Measurements from ENCODE around the gene PLEKHG5. TPM values are rescaled to one million over a fixed set of nuclear protein-coding genes. Genes with fewer than 3 reads are reported as not detected.

The PLEKHG5 gene
- polyA plus RNA-seq, 2 of the 4 experiments (the other 2 are of a cell fraction): 0.84 to 3.1 TPM

- ChIA-PET POLR2A (no interaction called here), CTCF (interaction anchor here (1.1 to 8.8 kb wide), 2 partner anchors 7 to 10 kb away, joined by 3 to 54 read pairs; partner anchors contain the start of gene PLEKHG5)
- ATAC-seq (peak; percentile 44 to 71), DNase-seq (ENCODE audit: low read depth in 1 of 2, low spot score in 1 of 2) (peak in 1 of 2 experiments; percentile 37), FAIRE-seq (no peak)
- H3K4me3 ChIP-seq: peak overlapping the region; percentile 66
- H3K4me2 ChIP-seq: peak overlapping the region; percentile 98
- TF ChIP-seq MAX (IDR thresholded peaks at IDR 0.05) (peak; percentile 14; the same call in 1 of the 2 replicates), RAD21 (conservative IDR thresholded peaks at IDR 0.05 in 1 of 2, IDR thresholded peaks at IDR 0.05 in 1 of 2) (no peak), JUNB (IDR thresholded peaks at IDR 0.05) (no peak), EP300 (IDR thresholded peaks at IDR 0.05) (no peak), POLR2A (IDR thresholded peaks at IDR 0.05; ENCODE audit: low read length) (peak; percentile 18; the same call in 1 of the 2 replicates), ELK1 (IDR thresholded peaks at IDR 0.05; ENCODE audit: low read depth, low read length) (no peak)
- H3K9me3 ChIP-seq: no peaks in the 10 kb centered on the region
- H3K4me1 ChIP-seq: peaks cover 11% of the 10 kb centered on the region
- H3K27ac ChIP-seq: peak overlapping the region; percentile 74 to 90
- no CpG with 5 or more reads among the region's 74 CpGs for WGBS (ENCODE audit: missing lambda C conversion rate)
These were observed 5.9 kb upstream of the PLEKHG5 start for GRCh38 chr1:6497215-6497866.

GRCh38 chr1:6496890-6497214 is 5.4 kb upstream of the PLEKHG5 start:
- ChIA-PET CTCF (no interaction called here), POLR2A (no interaction called here)
- FAIRE-seq (no peak), ATAC-seq (no peak), DNase-seq (ENCODE audit: low read depth in 1 of 2, low spot score in 1 of 2) (no peak)
- no peaks in the 10 kb centered on the region for H3K9me3 ChIP-seq
- peak overlapping the region; percentile 98 for H3K4me2 ChIP-seq
- WGBS (ENCODE audit: missing lambda C conversion rate): no CpG with 5 or more reads among the region's 21 CpGs
- no peak for TF ChIP-seq TFCP2L1 (CRISPR knock-in tag; IDR thresholded peaks at IDR 0.05)
- TF ChIP-seq RCOR1 (IDR thresholded peaks at IDR 0.05; ENCODE audit: low read depth, low read length): no peak
- TF ChIP-seq EP300 (IDR thresholded peaks at IDR 0.05): no peak
- TF ChIP-seq HDAC2 (IDR thresholded peaks at IDR 0.05): no peak
- TF ChIP-seq SMC3 (IDR thresholded peaks at IDR 0.05): no peak
- no peak for TF ChIP-seq RAD21 (conservative IDR thresholded peaks at IDR 0.05 in 1 of 2, IDR thresholded peaks at IDR 0.05 in 1 of 2)
- TF ChIP-seq RNF2 (IDR thresholded peaks at IDR 0.05; ENCODE audit: borderline replicate concordance, low read depth): no peak
- no peak for TF ChIP-seq RFX5 (IDR thresholded peaks at IDR 0.05)
- no peak for TF ChIP-seq CTCF (IDR thresholded peaks at IDR 0.05)
- TF ChIP-seq ELK1 (IDR thresholded peaks at IDR 0.05; ENCODE audit: low read depth, low read length): no peak
- TF ChIP-seq ZC3H11A (IDR thresholded peaks at IDR 0.05): no peak
- no peak for TF ChIP-seq HEYL (CRISPR knock-in tag; IDR thresholded peaks at IDR 0.05)
- no peak for TF ChIP-seq PBX3 (IDR thresholded peaks at IDR 0.05)
- TF ChIP-seq ESRRA (IDR thresholded peaks at IDR 0.05; ENCODE audit: borderline replicate concordance, low read length): no peak
- TF ChIP-seq HMGXB4 (CRISPR knock-in tag; IDR thresholded peaks at IDR 0.05; ENCODE audit: borderline replicate concordance): no peak
- TF ChIP-seq TP53 (CRISPR knock-in tag; IDR thresholded peaks at IDR 0.05): no peak
- no peak for TF ChIP-seq MAFK (IDR thresholded peaks at IDR 0.05; ENCODE audit: partially characterized antibody)
- TF ChIP-seq POLR2AphosphoS2 (conservative IDR thresholded peaks at IDR 0.05; ENCODE audit: low read length): no peak
- no peak for TF ChIP-seq ATOH8 (CRISPR knock-in tag; IDR thresholded peaks at IDR 0.05; ENCODE audit: low read depth)
- peak overlapping the region; percentile 74 to 90 for H3K27ac ChIP-seq
- peak overlapping the region; percentile 66 for H3K4me3 ChIP-seq
- peaks cover 15% of the 10 kb centered on the region for H3K4me1 ChIP-seq
